ENCODE results near the gene MYO16.

The MYO16 gene

DNA sequence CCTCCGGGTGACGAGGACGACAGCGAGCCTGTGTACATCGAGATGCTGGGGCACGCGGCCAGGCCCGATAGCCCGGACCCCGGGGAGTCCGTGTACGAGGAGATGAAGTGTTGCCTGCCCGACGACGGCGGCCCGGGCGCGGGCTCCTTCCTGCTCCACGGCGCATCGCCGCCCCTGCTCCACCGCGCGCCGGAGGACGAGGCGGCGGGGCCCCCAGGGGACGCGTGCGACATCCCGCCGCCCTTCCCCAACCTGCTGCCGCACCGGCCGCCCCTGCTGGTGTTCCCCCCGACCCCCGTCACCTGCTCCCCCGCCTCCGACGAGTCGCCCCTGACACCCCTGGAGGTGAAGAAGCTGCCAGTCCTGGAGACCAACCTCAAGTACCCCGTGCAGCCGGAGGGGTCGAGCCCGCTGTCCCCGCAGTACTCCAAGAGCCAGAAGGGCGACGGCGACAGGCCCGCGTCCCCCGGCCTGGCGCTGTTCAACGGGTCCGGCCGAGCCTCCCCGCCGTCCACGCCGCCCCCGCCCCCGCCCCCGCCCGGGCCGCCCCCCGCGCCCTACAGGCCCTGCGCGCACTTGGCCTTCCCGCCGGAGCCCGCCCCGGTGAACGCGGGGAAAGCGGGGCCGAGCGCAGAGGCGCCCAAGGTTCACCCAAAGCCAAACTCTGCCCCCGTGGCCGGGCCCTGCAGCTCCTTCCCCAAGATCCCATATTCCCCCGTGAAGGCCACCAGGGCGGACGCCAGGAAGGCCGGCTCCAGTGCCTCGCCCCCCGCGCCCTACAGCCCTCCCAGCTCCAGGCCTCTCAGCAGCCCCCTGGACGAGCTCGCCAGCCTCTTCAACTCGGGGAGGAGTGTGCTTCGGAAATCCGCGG lies 511.3 kb downstream of the MYO16 start:
- H3K9me3 Mint-ChIP-seq = no peaks in the 10 kb centered on the region
- H3K4me1 Mint-ChIP-seq = no peaks in the 10 kb centered on the region
- DNase-seq (ENCODE audit: low spot score in 2 of 2) (no peak), ATAC-seq (peak; percentile 8)
- H3K27ac Mint-ChIP-seq = no peak overlapping the region
- no peaks in the 10 kb centered on the region for H3K36me3 Mint-ChIP-seq
- no peak overlapping the region for H3K4me3 Mint-ChIP-seq

DNA sequence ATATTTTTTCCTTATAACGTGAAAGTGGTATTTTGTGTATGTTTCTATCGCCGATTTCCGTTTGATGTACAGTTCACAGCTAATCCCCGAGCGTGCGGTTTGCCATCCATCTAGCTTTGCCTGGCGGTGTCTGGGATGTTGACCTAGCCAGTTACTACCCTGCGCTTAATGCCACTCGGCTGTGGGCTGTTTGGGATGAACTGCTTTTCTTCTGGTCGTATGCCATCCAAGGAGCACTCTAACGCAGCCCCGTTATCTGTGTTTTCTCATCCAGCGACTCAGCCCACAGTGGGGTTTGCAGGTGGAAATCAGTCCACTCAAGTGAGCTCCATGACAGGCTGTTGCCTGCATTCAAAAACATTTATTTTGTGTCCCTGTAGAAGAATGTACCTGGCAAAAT lies 512.3 kb downstream of the MYO16 start:
- ATAC-seq = no peak

DNA sequence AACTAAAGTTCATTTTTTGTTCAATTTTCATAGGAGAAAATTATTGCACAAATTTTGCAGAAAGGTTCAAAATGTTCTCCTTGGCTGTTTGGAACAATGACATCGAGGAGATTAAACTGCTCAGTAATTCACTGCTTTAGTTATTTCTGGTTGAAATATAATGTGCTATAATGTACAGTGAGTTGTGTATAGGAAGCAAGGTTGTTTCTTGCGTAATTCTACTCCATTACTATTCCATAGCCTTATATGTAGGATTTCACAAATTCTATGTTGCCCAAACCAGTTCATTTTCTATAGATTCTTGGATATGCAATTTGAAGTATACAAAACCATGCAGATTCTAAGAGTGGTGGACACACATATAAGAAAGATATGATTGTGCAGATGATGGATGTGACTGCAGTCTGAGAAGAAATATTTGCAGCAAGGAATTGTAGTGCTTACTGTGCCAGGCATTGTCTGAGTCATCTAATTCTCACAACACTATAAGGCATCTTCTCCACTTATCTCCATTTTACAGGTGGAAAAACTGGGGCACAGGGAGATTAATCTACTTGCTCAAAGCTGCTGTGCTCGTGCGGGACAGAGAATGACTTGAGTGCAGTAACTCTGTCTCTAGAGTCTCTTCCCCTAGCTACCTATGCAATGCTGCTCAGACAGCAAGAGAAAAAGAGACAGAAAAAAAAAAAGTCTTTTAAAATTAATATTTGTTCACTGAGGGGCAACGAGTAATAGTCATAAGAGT lies 515.5 kb downstream of the MYO16 start:
- Mint-ChIP-seq H3K4me3 (no peak overlapping the region), H3K4me1 (no peaks in the 10 kb centered on the region), H3K9me3 (no peaks in the 10 kb centered on the region), H3K27ac (no peak overlapping the region), H3K36me3 (no peaks in the 10 kb centered on the region)
- no peak for DNase-seq (ENCODE audit: low spot score in 2 of 2)
- no peak for ATAC-seq

More for the DNA sequence above, 512.3 kb downstream of the MYO16 start:
- Mint-ChIP-seq H3K27ac (no peak overlapping the region), H3K36me3 (no peaks in the 10 kb centered on the region), H3K9me3 (no peaks in the 10 kb centered on the region), H3K4me3 (no peak overlapping the region), H3K4me1 (no peaks in the 10 kb centered on the region)
- DNase-seq (ENCODE audit: low spot score in 2 of 2) = no peak

DNA sequence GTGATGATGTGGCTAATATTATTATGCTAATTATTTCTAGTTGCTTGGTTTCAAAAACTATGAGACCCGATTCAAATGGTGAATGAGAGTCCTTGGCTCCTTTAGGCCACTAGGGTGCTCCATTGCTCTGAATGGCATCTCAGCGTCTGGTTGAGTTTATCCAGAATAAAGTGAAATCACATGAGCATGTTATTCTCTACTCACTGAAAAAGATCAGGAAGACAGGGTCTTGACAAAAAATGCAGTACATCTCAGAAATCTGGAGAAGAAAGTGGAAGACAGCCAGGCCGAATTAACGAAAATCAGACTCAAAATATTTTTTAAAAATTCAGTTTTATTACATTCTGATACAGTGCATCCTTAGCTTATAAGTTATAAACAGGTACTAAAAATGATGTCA lies 516.2 kb downstream of the MYO16 start:
- Mint-ChIP-seq H3K4me1 (no peaks in the 10 kb centered on the region), H3K9me3 (no peaks in the 10 kb centered on the region), H3K36me3 (no peaks in the 10 kb centered on the region), H3K4me3 (no peak overlapping the region), H3K27ac (no peak overlapping the region)
- ATAC-seq = no peak
- no peak for DNase-seq (ENCODE audit: low spot score in 2 of 2)

DNA sequence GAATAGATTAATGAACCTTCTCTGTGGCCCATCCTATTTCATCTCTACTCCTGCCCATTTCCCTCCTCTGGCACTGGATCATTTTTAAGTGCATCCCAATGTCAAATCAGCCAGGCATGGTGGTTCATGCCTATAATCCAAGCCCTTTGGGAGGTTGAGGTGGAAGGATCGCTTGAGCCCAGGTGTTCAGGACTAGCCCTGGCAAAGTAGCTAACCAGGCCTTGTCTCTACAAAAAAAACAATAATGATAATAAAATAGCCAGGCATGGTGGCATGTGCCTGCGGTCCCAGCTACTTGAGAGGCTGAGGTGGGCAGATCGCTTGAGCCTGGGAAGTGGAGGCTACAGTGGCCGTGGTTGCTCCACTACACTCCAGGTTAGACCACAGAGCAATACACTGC lies 517.0 kb downstream of the MYO16 start:
- DNase-seq (ENCODE audit: low spot score in 2 of 2) = no peak
- ATAC-seq = no peak
- Mint-ChIP-seq H3K4me3 (no peak overlapping the region), H3K36me3 (no peaks in the 10 kb centered on the region), H3K27ac (no peak overlapping the region), H3K9me3 (no peaks in the 10 kb centered on the region), H3K4me1 (no peaks in the 10 kb centered on the region)

DNA sequence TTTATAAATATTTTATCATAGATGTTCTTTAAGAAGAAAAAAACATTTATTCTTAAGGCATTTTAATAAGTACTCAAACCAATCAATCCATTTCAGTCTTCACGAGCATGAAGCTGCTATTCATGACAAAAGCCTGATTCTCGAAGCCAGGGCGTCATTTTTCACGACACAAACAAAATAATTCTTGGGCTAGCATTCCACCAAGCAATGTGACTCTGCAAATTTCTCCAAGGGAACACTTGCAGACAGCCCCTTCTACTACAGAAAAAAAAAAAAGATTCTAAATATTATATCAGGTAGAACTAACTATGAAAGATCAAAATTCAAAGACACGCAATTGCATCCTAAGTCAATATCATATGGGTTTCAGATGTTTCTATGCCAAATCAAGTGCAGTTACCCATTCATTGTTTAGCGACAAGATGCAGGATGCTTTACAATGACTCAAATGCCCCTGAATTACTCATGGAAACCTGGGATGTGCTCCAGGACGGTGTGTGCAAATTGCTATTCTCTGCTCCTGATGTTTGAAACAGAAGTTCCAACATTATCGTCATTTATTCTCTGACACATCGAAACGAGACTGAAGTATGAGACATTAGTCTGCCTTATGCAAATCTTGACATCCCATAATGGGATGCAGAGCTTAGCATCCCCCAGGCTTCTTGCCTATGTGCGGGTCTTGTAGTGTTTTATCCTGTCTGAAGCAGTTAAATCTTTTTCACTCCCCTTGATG lies 517.7 kb downstream of the MYO16 start:
- no peak overlapping the region for H3K27ac Mint-ChIP-seq
- ATAC-seq = no peak
- H3K4me3 Mint-ChIP-seq = no peak overlapping the region
- DNase-seq (ENCODE audit: low spot score in 2 of 2) = no peak
- H3K4me1 Mint-ChIP-seq = no peaks in the 10 kb centered on the region
- no peaks in the 10 kb centered on the region for H3K36me3 Mint-ChIP-seq
- H3K9me3 Mint-ChIP-seq = no peaks in the 10 kb centered on the region

DNA sequence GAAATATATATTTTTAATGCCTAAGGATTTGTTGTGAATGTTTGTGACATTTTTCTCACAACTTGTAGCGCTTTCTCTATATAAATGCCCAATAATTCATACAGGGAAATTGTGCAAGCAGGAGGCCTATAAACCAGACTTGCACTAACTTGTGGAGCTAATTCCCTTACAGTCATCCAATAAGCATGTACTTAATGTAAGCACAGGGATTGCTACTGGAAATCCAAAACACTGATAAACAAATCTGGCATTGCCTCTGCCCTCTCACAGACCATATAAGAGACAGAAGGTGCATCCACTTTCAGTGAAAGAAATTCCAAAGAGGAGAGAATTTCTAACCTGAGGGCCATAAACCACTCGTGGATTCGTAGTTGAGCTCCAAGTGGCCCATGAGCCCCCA lies 518.8 kb downstream of the MYO16 start:
- ATAC-seq (no peak), DNase-seq (ENCODE audit: low spot score in 2 of 2) (no peak)
- Mint-ChIP-seq H3K4me1 (no peaks in the 10 kb centered on the region), H3K27ac (no peak overlapping the region), H3K36me3 (no peaks in the 10 kb centered on the region), H3K4me3 (no peak overlapping the region), H3K9me3 (no peaks in the 10 kb centered on the region)

DNA sequence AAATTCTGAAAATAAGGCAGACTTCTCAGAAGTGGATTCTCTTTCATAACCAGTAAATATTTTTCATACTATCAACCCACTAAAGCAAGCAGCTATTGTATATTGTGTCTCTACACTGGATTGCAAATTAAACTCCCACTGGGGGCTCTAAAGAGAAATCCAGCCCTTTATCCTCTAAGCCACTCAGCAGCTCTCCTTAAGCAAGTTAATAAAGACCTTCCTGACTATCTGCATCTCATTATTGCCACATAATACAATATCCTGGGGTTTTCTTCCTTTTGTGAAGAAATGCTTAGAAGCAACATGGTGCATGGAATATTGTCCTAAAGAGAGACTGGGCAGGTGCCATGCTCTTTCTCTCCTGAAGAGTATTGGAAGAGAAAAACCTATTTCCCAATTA lies 521.3 kb downstream of the MYO16 start:
- DNase-seq (ENCODE audit: low spot score in 2 of 2) (no peak), ATAC-seq (no peak)
- no peak overlapping the region for H3K4me3 Mint-ChIP-seq
- no peaks in the 10 kb centered on the region for H3K9me3 Mint-ChIP-seq
- no peaks in the 10 kb centered on the region for H3K4me1 Mint-ChIP-seq
- H3K27ac Mint-ChIP-seq = no peak overlapping the region
- H3K36me3 Mint-ChIP-seq = no peaks in the 10 kb centered on the region

DNA sequence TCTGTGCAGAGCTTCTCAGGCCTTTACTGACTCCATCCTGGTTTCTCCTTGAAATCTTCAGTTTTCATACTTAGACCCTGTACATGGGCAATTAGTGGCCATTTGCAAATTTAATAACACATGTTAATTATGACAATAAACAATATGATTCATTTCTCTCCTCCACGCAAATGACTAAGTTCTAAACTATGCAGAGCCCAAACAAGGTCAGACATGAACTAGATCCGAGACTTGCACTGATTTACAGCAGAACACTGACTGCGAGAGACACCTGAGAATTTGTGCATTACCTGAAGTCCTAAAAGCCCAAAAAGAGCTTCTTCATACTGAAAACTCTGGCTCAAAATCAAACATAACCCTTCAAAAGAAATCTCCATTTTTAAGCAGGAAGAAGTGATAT lies 521.8 kb downstream of the MYO16 start:
- Mint-ChIP-seq H3K36me3 (no peaks in the 10 kb centered on the region), H3K4me3 (no peak overlapping the region), H3K4me1 (no peaks in the 10 kb centered on the region), H3K9me3 (no peaks in the 10 kb centered on the region), H3K27ac (no peak overlapping the region)
- ATAC-seq (no peak), DNase-seq (ENCODE audit: low spot score in 2 of 2) (no peak)

DNA sequence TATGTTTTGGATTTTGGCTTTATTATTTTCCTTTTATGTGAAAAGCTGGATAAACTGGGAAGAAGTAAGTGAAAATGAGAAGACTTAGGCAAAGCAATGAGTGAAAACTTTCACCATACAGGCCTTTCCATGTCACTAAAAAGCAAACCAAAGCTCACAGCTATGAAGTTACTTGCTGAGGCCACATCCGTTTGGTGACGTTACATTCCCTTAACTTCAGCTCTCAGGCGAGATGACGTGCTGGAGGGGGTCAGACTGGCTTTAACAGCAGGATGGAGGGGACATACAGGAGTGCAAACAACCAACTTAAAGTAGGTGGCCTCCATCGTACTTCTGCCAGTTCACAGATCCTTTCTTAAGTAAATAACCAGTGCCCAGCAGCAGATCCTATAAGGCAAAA lies 522.3 kb downstream of the MYO16 start:
- H3K4me3 Mint-ChIP-seq = no peak overlapping the region
- DNase-seq (ENCODE audit: low spot score in 2 of 2) (no peak), ATAC-seq (no peak)
- H3K27ac Mint-ChIP-seq = no peak overlapping the region
- H3K4me1 Mint-ChIP-seq = peaks cover 2% of the 10 kb centered on the region
- no peaks in the 10 kb centered on the region for H3K9me3 Mint-ChIP-seq
- H3K36me3 Mint-ChIP-seq = no peaks in the 10 kb centered on the region

DNA sequence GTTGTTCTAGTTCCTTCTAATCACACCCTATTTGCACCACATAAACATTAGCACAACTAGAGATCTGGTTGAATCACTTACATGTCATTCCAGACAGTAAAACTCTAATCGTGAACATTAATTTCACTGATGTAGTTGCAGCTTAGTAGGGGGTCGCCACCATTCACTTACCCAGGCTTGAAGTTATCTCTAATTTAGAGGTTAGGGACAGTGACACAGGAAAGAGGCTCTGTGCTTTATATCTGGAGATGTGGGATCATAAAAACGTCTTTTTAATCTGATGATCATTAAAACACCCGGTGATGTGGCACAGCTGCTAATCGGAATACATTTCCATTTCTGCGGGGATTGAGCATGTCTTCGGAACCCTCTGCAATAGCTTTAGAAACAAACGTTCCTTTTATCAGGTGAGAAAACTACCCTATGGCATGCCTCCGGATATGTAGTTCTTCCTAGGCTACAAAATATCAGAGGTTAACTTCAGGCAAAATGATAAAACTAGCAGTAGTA lies 523.0 kb downstream of the MYO16 start:
- H3K36me3 Mint-ChIP-seq = peaks cover 3% of the 10 kb centered on the region
- no peak overlapping the region for H3K27ac Mint-ChIP-seq
- DNase-seq (ENCODE audit: low spot score in 2 of 2) = no peak
- H3K9me3 Mint-ChIP-seq = peaks cover 3% of the 10 kb centered on the region
- peaks cover 5% of the 10 kb centered on the region for H3K4me1 Mint-ChIP-seq
- ATAC-seq = no peak
- no peak overlapping the region for H3K4me3 Mint-ChIP-seq

DNA sequence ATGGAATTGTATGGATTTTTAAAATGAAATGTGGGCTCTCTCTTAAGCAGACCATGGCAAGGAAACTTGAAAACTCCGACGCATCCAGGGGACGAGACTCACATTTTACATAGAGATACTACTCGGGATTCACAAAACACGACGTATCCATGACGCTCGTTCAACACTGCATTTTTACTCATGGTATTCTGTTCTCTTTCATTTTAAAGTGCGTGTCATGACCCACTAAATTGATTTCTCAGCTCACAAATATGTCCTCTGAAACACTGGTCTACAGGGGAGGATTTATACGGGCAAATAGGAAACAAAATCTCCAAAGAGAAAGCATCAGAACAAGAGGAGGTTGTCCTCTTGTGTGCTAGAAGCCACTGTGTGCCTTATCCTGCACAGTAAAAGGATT lies 523.5 kb downstream of the MYO16 start:
- peaks cover 5% of the 10 kb centered on the region for H3K36me3 Mint-ChIP-seq

DNA sequence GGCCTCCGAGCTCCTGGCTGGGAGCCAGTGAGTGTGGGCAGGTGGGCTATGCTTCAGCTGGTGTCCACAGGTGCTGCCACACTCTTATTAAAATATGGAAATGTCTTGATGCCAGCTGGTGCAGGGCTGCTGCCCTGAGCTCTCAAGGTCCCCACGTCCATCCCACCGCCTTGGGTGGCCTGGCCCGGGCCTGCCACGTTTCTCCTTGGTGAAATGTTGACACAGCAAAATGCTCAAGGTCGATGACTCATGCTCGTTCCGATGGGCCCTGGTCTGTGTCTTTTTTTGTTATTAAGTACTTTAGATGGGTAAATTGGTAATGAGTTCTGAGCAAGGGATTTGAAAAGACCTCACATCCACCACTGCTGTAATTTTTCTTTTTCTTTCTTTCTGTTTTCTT lies 524.7 kb downstream of the MYO16 start:
- no peak for ATAC-seq
- DNase-seq (ENCODE audit: low spot score in 2 of 2) = no peak
- no peak overlapping the region for H3K4me3 Mint-ChIP-seq
- peaks cover 3% of the 10 kb centered on the region for H3K9me3 Mint-ChIP-seq
- no peak overlapping the region for H3K27ac Mint-ChIP-seq
- peaks cover 5% of the 10 kb centered on the region for H3K36me3 Mint-ChIP-seq
- peaks cover 5% of the 10 kb centered on the region for H3K4me1 Mint-ChIP-seq

More for the DNA sequence above, 523.5 kb downstream of the MYO16 start:
- Mint-ChIP-seq H3K4me3 (no peak overlapping the region), H3K9me3 (peaks cover 3% of the 10 kb centered on the region), H3K4me1 (peaks cover 5% of the 10 kb centered on the region), H3K27ac (no peak overlapping the region)
- ATAC-seq (no peak), DNase-seq (ENCODE audit: low spot score in 2 of 2) (no peak)

DNA sequence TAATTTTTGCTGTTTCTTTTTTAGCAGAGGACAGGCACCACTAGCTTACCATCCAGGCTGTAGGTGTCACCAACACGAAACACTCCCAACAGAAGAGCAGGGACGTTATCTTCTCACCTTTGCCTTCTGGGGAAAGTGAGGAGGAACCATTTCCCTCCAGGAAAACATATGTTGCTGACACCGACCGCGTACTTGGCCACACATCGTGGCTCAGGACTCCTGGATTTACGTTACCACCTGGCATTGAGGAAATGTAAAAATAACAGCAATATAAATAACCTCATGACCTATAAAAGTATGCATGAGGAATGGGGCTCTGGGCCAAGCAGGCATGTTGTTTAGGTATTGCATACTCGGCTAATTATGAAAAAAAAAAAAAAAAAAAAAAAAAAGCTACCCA lies 525.1 kb downstream of the MYO16 start:
- Mint-ChIP-seq H3K4me1 (peaks cover 5% of the 10 kb centered on the region), H3K27ac (no peak overlapping the region), H3K36me3 (peaks cover 5% of the 10 kb centered on the region), H3K4me3 (no peak overlapping the region), H3K9me3 (peaks cover 3% of the 10 kb centered on the region)
- ATAC-seq (no peak), DNase-seq (ENCODE audit: low spot score in 2 of 2) (no peak)

DNA sequence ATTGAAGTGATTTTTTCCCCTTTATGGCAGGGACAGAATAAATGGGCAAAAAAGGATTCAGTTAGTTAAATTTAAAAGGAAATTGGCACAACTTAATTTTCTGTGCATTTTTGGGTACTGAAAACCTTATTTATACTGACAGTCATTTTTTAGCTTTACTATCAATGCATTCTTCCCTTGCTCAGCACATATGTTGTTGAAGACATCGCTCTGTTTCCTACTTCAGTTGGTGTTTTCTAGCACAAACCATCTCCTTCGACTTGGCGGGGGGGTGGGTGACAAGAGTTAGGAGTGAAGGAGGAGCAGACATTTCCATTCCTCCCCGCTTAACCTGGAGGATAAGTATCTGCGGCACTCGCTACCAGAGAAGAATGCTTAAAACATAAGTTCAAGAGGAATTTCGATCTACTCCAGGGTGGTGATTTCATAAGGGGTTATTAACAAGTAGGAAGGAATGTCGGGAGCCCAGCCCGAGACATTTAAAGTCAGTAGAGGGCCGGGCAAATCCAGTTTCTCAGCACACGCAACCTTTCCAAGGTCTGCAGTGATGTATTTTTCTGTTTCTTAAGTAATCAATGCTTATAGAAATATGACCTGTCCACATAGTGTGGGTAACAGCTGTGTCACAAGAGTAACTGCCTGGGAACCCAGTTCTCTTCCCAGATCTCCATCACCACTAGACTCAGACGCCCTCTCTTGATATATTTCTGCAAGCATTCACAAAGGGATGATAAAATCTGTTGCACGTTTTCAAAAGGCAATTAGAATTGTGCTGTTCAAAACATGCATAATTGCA lies 525.8 kb downstream of the MYO16 start:
- H3K27ac Mint-ChIP-seq = no peak overlapping the region
- peaks cover 3% of the 10 kb centered on the region for H3K9me3 Mint-ChIP-seq
- no peak overlapping the region for H3K4me3 Mint-ChIP-seq
- H3K36me3 Mint-ChIP-seq = peaks cover 5% of the 10 kb centered on the region
- peaks cover 5% of the 10 kb centered on the region for H3K4me1 Mint-ChIP-seq
- no peak for DNase-seq (ENCODE audit: low spot score in 2 of 2)
- ATAC-seq = no peak

All from stimulated activated effector memory CD8-positive, alpha-beta T cell treated with anti-CD3 and anti-CD28 coated beads, Interleukin-12 subunit alpha, Interleukin-12 subunit beta, amount 100 ng/mL, for 72 hours (primary cell).